K562 (cell line): ENCODE data around the gene DEPDC4. TPM values are rescaled to one million over a fixed set of nuclear protein-coding genes. Genes with fewer than 3 reads are reported as not detected.

Experiments used
- C11orf30 ChIP-seq: fragments of 450-650 bp; IDR thresholded peaks from 2 replicates; pipeline ENCODE4 v1.6.1; 2016; ENCODE audit warnings: low read depth, mild to moderate bottlenecking
- DACH1 ChIP-seq: fragments of 450-650 bp; IDR thresholded peaks from 2 replicates; pipeline ENCODE4 v1.6.1; 2018; ENCODE audit not compliant: partially characterized antibody
- KAT7 ChIP-seq: sonication (generic); formaldehyde crosslinking; IDR thresholded peaks from 2 replicates; pipeline ENCODE4 v1.8.0; 2022; ENCODE audit warnings: missing genetic modification reagents, mild to moderate bottlenecking, borderline replicate concordance
- MTA2 ChIP-seq: fragments of 450-650 bp; IDR thresholded peaks from 2 replicates; pipeline ENCODE4 v1.6.1; 2016; ENCODE audit warnings: low read depth
- NR2C1 ChIP-seq, 2 experiments: fragments of 450-650 bp; IDR thresholded peaks; 2 replicates each; pipeline ENCODE4 v1.6.1; 2017; ENCODE audit warnings: mild to moderate bottlenecking in 2 of 2, antibody characterized with exemption in 1 of 2, inconsistent platforms in 1 of 2, missing compliant biosample characterization in 1 of 2, missing genetic modification characterization in 1 of 2
- POLR2G ChIP-seq: fragments of 200-400 bp; formaldehyde crosslinking; IDR thresholded peaks from 2 replicates; pipeline ENCODE4 v1.6.1; 2017; ENCODE audit warnings: low read depth, mild to moderate bottlenecking, antibody characterized with exemption, low read length, moderate library complexity
- POLR2H ChIP-seq: IDR thresholded peaks from 2 replicates; pipeline ENCODE4 v1.6.1; 2016; ENCODE audit warnings: missing genetic modification characterization, low read depth, mild to moderate bottlenecking, control low read depth, missing compliant biosample characterization, moderate library complexity
- PYGO2 ChIP-seq: fragments of 450-650 bp; IDR thresholded peaks from 2 replicates; pipeline ENCODE4 v1.6.1; 2016; ENCODE audit warnings: mild to moderate bottlenecking, missing genetic modification characterization, moderate library complexity, missing compliant biosample characterization
- SMARCA4 ChIP-seq: fragments of 450-650 bp; IDR thresholded peaks from 2 replicates; pipeline ENCODE4 v1.6.1; 2016
- ZNF140 ChIP-seq: fragments of 250-450 bp; sonication (Bioruptor Pico); IDR thresholded peaks from 2 replicates; pipeline ENCODE4 v1.8.0; 2021; ENCODE audit warnings: moderate library complexity, mild to moderate bottlenecking, inconsistent platforms
- ZNF146 ChIP-seq: IDR thresholded peaks from one replicate; pipeline ENCODE4 v1.6.1; 2018; ENCODE audit warnings: missing compliant biosample characterization; ENCODE audit not compliant: unreplicated experiment
- ZNF253 ChIP-seq: fragments of 250-450 bp; sonication (Bioruptor Pico); conservative IDR thresholded peaks from 2 replicates; pipeline ENCODE4 v1.6.1; 2021; ENCODE audit warnings: mild to moderate bottlenecking
- ZNF316 ChIP-seq: fragments of 450-650 bp; IDR thresholded peaks from 2 replicates; pipeline ENCODE4 v1.6.1; 2016
- polyA plus RNA-seq, 8 experiments: library from polyadenylated mRNA; depleted of rRNA in 4 of 8; stranded (reverse) in 5 of 8; unstranded in 3 of 8; fragments of >200 nt; fragmentation: Nextera tagmentation in 2 of 8; fragmentation: Illumina TruSeq in 1 of 8; extraction: Ambion mirVana in 2 of 8; extraction: Trizol in 1 of 8; gene quantifications; 2 replicates each; pipeline versions ENCODE4 v1.2.1 to v1.2.3, GENCODE V29; 2011 to 2014; ENCODE audit warnings: inconsistent platforms in 1 of 8, missing spikeins in 1 of 8
- total RNA-seq, 7 experiments: library from RNA; depleted of rRNA in 6 of 7; stranded (reverse); fragments of >200 nt in 6 of 7; fragmentation: Illumina TruSeq in 2 of 7; extraction: Trizol in 2 of 7; gene quantifications; 2 replicates each; pipeline versions ENCODE4 v1.2.1 to v1.2.3, GENCODE V29; 2011 to 2021; ENCODE audit warnings: low replicate concordance in 1 of 7
- TF ChIP-seq, protein P1 (sequence below): fragments of 250-450 bp; sonication (Bioruptor Pico); IDR thresholded peaks from 2 replicates; pipeline ENCODE4 v1.8.0; 2022; ENCODE audit warnings: inconsistent platforms
- TF ChIP-seq, protein P2 (sequence below): fragments of 450-650 bp; formaldehyde crosslinking; IDR thresholded peaks from 2 replicates; pipeline ENCODE4 v1.4.0; 2022; ENCODE audit warnings: missing genetic modification characterization
- TF ChIP-seq, protein P3 (sequence below): fragments of 250-450 bp; sonication (Bioruptor Pico); IDR thresholded peaks from 2 replicates; pipeline ENCODE4 v1.5.0; 2020; ENCODE audit warnings: mild to moderate bottlenecking
- TF ChIP-seq, protein P4 (sequence below): sonication (generic); IDR thresholded peaks from 2 replicates; pipeline ENCODE4 v1.6.1; 2016

The DEPDC4 gene
- total and polyA plus RNA-seq, 9 of the 15 experiments (the other 6 are each of a cell fraction or from before 2014, with no cell fraction given) = 3.6 to 13.2 (median 7.4) TPM

DNA sequence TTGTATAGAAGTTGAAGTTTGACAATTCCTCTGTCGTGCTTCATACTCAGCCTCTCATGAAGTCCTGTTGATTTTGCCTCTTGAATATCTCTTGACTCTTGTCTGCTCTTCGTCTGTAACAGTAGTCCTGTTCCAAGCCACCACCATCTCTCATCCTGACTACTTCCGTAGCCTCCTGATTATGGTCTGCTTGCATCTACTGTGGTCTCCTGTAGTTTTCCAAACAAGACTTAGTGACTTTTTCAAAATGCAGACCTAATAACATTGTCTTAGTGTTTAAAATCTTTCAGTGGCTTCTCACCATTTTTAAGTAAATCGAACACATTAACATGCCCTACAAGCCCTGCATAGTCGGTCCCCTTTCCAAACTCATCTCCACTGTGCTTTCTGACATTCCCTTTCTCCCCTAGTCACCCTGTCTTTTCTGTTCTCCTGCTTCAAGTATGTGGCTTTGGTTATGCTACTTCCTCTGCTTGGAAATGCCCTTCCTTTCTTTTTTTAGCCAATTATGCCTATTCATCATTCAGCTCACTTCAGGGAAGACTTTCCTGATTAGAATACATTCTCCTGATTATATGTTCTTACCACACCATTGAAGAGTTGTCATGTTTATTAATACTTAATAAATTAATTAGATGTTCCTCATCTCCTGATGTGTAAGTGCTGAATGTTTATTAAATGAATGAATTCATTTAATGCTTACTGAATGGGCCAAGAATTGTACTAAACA lies 2.1 kb upstream of the DEPDC4 start (continued):
- TF ChIP-seq ZNF146 (CRISPR knock-in tag) = no peak
- no peak for TF ChIP-seq ZNF140 (CRISPR knock-in tag)
- peak; percentile 91 for TF ChIP-seq DACH1
- no peak for TF ChIP-seq MTA2
- TF ChIP-seq ZNF253 (CRISPR knock-in tag) = no peak
- peak; percentile 89 for TF ChIP-seq ZNF316
- peak; percentile 14; the same call in 1 of the 2 replicates for TF ChIP-seq POLR2H (tag)
- no peak for TF ChIP-seq POLR2G
- TF ChIP-seq SMARCA4 = no peak; the same call in 1 of the 2 replicates
- TF ChIP-seq, protein P1, sequence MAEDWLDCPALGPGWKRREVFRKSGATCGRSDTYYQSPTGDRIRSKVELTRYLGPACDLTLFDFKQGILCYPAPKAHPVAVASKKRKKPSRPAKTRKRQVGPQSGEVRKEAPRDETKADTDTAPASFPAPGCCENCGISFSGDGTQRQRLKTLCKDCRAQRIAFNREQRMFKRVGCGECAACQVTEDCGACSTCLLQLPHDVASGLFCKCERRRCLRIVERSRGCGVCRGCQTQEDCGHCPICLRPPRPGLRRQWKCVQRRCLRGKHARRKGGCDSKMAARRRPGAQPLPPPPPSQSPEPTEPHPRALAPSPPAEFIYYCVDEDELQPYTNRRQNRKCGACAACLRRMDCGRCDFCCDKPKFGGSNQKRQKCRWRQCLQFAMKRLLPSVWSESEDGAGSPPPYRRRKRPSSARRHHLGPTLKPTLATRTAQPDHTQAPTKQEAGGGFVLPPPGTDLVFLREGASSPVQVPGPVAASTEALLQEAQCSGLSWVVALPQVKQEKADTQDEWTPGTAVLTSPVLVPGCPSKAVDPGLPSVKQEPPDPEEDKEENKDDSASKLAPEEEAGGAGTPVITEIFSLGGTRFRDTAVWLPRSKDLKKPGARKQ = no peak
- TF ChIP-seq PYGO2 (tag) = no peak
- no peak for TF ChIP-seq KAT7 (CRISPR knock-in tag)
- TF ChIP-seq, protein P2, sequence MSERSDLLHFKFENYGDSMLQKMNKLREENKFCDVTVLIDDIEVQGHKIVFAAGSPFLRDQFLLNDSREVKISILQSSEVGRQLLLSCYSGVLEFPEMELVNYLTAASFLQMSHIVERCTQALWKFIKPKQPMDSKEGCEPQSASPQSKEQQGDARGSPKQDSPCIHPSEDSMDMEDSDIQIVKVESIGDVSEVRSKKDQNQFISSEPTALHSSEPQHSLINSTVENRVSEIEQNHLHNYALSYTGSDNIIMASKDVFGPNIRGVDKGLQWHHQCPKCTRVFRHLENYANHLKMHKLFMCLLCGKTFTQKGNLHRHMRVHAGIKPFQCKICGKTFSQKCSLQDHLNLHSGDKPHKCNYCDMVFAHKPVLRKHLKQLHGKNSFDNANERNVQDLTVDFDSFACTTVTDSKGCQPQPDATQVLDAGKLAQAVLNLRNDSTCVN (CRISPR knock-in tag) = no peak
- peak; percentile 74 for TF ChIP-seq C11orf30
- TF ChIP-seq, protein P3, sequence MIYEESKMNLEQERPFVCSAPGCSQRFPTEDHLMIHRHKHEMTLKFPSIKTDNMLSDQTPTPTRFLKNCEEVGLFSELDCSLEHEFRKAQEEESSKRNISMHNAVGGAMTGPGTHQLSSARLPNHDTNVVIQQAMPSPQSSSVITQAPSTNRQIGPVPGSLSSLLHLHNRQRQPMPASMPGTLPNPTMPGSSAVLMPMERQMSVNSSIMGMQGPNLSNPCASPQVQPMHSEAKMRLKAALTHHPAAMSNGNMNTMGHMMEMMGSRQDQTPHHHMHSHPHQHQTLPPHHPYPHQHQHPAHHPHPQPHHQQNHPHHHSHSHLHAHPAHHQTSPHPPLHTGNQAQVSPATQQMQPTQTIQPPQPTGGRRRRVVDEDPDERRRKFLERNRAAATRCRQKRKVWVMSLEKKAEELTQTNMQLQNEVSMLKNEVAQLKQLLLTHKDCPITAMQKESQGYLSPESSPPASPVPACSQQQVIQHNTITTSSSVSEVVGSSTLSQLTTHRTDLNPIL (CRISPR knock-in tag) = no peak
- no peak for TF ChIP-seq NR2C1 (IDR thresholded peaks at IDR 0.05)
- TF ChIP-seq NR2C1 (tag; IDR thresholded peaks at IDR 0.05) = no peak
- TF ChIP-seq, protein P4, sequence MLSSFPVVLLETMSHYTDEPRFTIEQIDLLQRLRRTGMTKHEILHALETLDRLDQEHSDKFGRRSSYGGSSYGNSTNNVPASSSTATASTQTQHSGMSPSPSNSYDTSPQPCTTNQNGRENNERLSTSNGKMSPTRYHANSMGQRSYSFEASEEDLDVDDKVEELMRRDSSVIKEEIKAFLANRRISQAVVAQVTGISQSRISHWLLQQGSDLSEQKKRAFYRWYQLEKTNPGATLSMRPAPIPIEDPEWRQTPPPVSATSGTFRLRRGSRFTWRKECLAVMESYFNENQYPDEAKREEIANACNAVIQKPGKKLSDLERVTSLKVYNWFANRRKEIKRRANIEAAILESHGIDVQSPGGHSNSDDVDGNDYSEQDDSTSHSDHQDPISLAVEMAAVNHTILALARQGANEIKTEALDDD = peak; percentile 48
- TF ChIP-seq, all 486 proteins: peak for 13
